H1 (cell line): ENCODE measurements around the gene TEKTIP1. TPM values are rescaled to one million over a fixed set of nuclear protein-coding genes. Genes with fewer than 3 reads are reported as not detected.

Source experiments
- CBX5 ChIP-seq: fragments of 300-800, 300-1000 bp; sonication (generic); IDR thresholded peaks from 2 replicates; pipeline ENCODE4 v1.7.1; 2016; ENCODE audit warnings: antibody characterized with exemption, low read length, low read depth
- EGR1 ChIP-seq: IDR thresholded peaks from 2 replicates; pipeline ENCODE4 v1.6.1; 2011; ENCODE audit warnings: low read depth, low read length, borderline replicate concordance
- GABPA ChIP-seq: IDR thresholded peaks from 2 replicates; pipeline ENCODE4 v1.6.1; 2011; ENCODE audit warnings: mild to moderate bottlenecking, low read length, moderate library complexity, borderline replicate concordance; ENCODE audit not compliant: insufficient read depth
- MAFK ChIP-seq: IDR thresholded peaks from 2 replicates; pipeline ENCODE4 v1.6.1; 2012; ENCODE audit warnings: low read depth, mild to moderate bottlenecking, improper control_type of control experiment, low read length
- SP2 ChIP-seq: IDR thresholded peaks from 2 replicates; pipeline ENCODE4 v1.6.1; 2012; ENCODE audit warnings: mild to moderate bottlenecking, low read length, inconsistent platforms
- TAF1 ChIP-seq: IDR thresholded peaks from 2 replicates; pipeline ENCODE4 v1.6.1; 2011; ENCODE audit warnings: mild to moderate bottlenecking, low read depth, low read length
- TBP ChIP-seq: IDR thresholded peaks from 2 replicates; pipeline ENCODE4 v1.6.1; 2011; ENCODE audit warnings: low read depth, low read length, improper control_type of control experiment
- polyA plus RNA-seq, 7 experiments: library from polyadenylated mRNA; depleted of rRNA in 3 of 7; stranded (reverse) in 5 of 7; unstranded in 2 of 7; fragments of >200 nt in 5 of 7; fragments of 200-250 nt in 2 of 7; gene quantifications; 1 replicate in 5 of 7; 2 replicates in 1 of 7; 4 replicates in 1 of 7; pipeline versions ENCODE4 v1.2.1 to v1.2.3, GENCODE V29; 2011 to 2013; ENCODE audit warnings: missing spikeins in 2 of 7, mixed read lengths in 2 of 7
- total RNA-seq: library from RNA; stranded (reverse); fragmentation: NEBNext Ultra II Directional; extraction: Animal tissue kit (Norgen Biotek cat#: 25700); gene quantifications from 2 replicates; pipeline ENCODE4 v1.2.1, GENCODE V29; 2021

Gene TEKTIP1
- total and polyA plus RNA-seq, 2 of the 8 experiments (the other 6 are each of a cell fraction or from before 2014, with no cell fraction given): 1.1 TPM; not detected in 1

GRCh38 chr19:3492919-3493318, 46.1 kb upstream of the TEKTIP1 start (continued):
- TF ChIP-seq CBX5 (no peak), TBP (no peak), GABPA (no peak), EGR1 (no peak), MAFK (no peak), SP2 (no peak), TAF1 (no peak)
